ENCODE measurements around the gene TBCEL.

The TBCEL gene

DNA sequence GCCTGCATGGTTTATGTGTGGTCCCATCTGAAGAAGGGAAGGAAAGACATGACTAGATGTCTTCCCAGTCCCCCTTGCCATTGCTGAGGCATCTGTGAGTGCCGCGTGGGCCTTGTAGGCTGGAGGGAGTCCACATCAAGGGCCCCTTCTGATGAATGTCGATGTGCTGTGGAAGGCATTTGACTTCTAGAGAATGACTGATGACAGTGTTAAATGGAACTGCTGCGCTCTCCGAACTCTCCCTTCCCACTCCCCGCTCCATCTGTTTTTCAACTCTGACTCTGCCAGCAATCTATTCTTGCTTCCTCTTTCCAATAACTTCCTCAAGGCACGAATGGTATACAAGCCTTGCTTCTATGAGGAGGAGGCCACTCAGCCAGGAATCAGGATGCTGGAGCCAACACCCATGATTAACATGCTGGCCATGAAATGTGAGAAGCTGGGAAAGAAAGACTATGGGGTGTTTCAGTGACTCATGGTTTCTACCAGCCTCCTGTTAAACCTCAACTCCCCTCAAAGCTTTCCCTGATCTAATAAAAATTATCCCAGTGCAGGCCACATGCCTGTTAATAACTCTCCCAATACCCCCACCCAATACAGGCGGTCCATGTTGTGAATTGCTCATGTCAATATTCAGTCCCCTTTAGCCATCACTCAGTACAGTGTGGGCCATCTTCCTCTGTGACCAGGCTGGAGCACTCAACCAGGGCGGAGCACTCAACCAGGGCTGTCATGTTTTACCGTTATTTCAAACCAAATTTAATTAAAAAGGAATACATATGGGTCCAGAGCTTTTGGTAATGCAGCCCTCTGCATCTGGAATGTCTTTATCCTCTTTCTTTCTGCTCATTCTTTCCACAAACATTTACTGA lies 46.4 kb upstream of the TBCEL start:
- peaks cover 8% of the 10 kb centered on the region for H3K27me3 ChIP-seq (ENCODE audit: insufficient read depth, poor library complexity, severe bottlenecking)
- H3K4me3 ChIP-seq (replicated peaks; ENCODE audit: insufficient read depth, low read length): no peak overlapping the region
- H3K27ac ChIP-seq (replicated peaks): no peak overlapping the region
- TF ChIP-seq, protein P1, sequence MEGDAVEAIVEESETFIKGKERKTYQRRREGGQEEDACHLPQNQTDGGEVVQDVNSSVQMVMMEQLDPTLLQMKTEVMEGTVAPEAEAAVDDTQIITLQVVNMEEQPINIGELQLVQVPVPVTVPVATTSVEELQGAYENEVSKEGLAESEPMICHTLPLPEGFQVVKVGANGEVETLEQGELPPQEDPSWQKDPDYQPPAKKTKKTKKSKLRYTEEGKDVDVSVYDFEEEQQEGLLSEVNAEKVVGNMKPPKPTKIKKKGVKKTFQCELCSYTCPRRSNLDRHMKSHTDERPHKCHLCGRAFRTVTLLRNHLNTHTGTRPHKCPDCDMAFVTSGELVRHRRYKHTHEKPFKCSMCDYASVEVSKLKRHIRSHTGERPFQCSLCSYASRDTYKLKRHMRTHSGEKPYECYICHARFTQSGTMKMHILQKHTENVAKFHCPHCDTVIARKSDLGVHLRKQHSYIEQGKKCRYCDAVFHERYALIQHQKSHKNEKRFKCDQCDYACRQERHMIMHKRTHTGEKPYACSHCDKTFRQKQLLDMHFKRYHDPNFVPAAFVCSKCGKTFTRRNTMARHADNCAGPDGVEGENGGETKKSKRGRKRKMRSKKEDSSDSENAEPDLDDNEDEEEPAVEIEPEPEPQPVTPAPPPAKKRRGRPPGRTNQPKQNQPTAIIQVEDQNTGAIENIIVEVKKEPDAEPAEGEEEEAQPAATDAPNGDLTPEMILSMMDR (IDR thresholded peaks at IDR 0.05; ENCODE audit: insufficient read depth, low read length): no peak
- TF ChIP-seq GABPA (IDR thresholded peaks at IDR 0.05; ENCODE audit: low read depth): no peak
- no peak for TF ChIP-seq SPI1 (IDR thresholded peaks at IDR 0.05; ENCODE audit: borderline replicate concordance, low read depth)
- no peak for TF ChIP-seq REST (IDR thresholded peaks at IDR 0.05; ENCODE audit: insufficient replicate concordance, low read depth)
- TF ChIP-seq POLR2AphosphoS5 (IDR thresholded peaks at IDR 0.05; ENCODE audit: low read depth): no peak
- no peak for DNase-seq (ENCODE audit: low read depth in 1 of 2, low spot score in 1 of 2)

GRCh38 chr11:120978701-120979100 lies 45.2 kb upstream of the TBCEL start:
- TF ChIP-seq GABPA (IDR thresholded peaks at IDR 0.05; ENCODE audit: low read depth) (no peak), POLR2AphosphoS5 (IDR thresholded peaks at IDR 0.05; ENCODE audit: low read depth) (no peak), REST (IDR thresholded peaks at IDR 0.05; ENCODE audit: insufficient replicate concordance, low read depth) (no peak), SPI1 (IDR thresholded peaks at IDR 0.05; ENCODE audit: borderline replicate concordance, low read depth) (no peak)
- TF ChIP-seq, protein P1 (IDR thresholded peaks at IDR 0.05; ENCODE audit: insufficient read depth, low read length): no peak
- DNase-seq (ENCODE audit: low read depth in 1 of 2, low spot score in 1 of 2): no peak

GRCh38 chr11:120985718-120986569 lies 38.0 kb upstream of the TBCEL start:
- DNase-seq (ENCODE audit: low read depth in 1 of 2, low spot score in 1 of 2): peak; percentile 14 to 27
- H3K27me3 ChIP-seq (ENCODE audit: insufficient read depth, poor library complexity, severe bottlenecking): peaks cover 37% of the 10 kb centered on the region
- peak overlapping the region; percentile 28 for H3K4me3 ChIP-seq (replicated peaks; ENCODE audit: insufficient read depth, low read length)
- no peak overlapping the region for H3K27ac ChIP-seq (replicated peaks)
- TF ChIP-seq SPI1 (IDR thresholded peaks at IDR 0.05; ENCODE audit: borderline replicate concordance, low read depth) (no peak), POLR2AphosphoS5 (IDR thresholded peaks at IDR 0.05; ENCODE audit: low read depth) (no peak), GABPA (IDR thresholded peaks at IDR 0.05; ENCODE audit: low read depth) (no peak), REST (IDR thresholded peaks at IDR 0.05; ENCODE audit: insufficient replicate concordance, low read depth) (no peak)
- TF ChIP-seq, protein P1 (IDR thresholded peaks at IDR 0.05; ENCODE audit: insufficient read depth, low read length): no peak

More at GRCh38 chr11:120978701-120979100, 45.2 kb upstream of the TBCEL start:
- H3K27me3 ChIP-seq (ENCODE audit: insufficient read depth, poor library complexity, severe bottlenecking): peaks cover 8% of the 10 kb centered on the region
- H3K27ac ChIP-seq (replicated peaks): no peak overlapping the region
- no peak overlapping the region for H3K4me3 ChIP-seq (replicated peaks; ENCODE audit: insufficient read depth, low read length)
